GM06990 (cell line): ENCODE results near the gene THSD4.

Experiments used
- DNase-seq: peaks from one replicate; pipeline ENCODE4 v3.0.0-alpha.2; 2011; ENCODE audit not compliant: insufficient read length; ENCODE audit errors: extremely low read depth
- H3K27me3 ChIP-seq: replicated peaks from 2 replicates; pipeline ENCODE4 v1.6.0; 2011; ENCODE audit warnings: low read length; ENCODE audit not compliant: control insufficient read depth, insufficient read depth
- H3K36me3 ChIP-seq: 2 replicates; pipeline ENCODE4 v1.5.1; 2011; ENCODE audit warnings: low read length; ENCODE audit not compliant: control insufficient read depth, insufficient read depth
- H3K4me3 ChIP-seq: replicated peaks from 2 replicates; pipeline ENCODE4 v1.5.1; 2011; ENCODE audit warnings: low read depth, mild to moderate bottlenecking, control low read depth, low read length
- TF ChIP-seq, protein P1 (sequence below): IDR thresholded peaks from 2 replicates; pipeline ENCODE4 v1.5.1; 2011; ENCODE audit warnings: low read length, control low read depth, mild to moderate bottlenecking, inconsistent platforms; ENCODE audit not compliant: insufficient read depth, poor library complexity, severe bottlenecking

THSD4 gene

DNA sequence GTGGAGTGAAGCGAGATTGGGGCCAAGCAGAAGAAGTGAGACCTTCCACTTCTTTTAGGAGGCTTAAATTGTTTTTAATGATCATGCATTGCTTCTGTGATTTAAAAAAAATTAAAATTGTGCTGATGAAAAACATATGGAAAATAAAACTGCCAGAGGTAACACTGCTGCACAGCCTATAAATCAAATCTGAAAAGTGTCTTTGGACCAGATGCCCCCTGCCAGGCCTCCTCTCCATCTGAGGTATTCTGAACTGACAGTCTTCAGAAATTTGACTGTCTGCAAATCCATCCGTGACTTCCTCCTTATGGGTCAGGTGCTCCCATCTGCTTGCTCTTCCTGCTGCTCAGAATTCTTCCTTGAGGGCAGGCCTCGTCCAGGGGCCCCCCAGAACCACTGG is 586.5 kb downstream of the THSD4 start:
- no peak overlapping the region for H3K4me3 ChIP-seq
- TF ChIP-seq, protein P1, sequence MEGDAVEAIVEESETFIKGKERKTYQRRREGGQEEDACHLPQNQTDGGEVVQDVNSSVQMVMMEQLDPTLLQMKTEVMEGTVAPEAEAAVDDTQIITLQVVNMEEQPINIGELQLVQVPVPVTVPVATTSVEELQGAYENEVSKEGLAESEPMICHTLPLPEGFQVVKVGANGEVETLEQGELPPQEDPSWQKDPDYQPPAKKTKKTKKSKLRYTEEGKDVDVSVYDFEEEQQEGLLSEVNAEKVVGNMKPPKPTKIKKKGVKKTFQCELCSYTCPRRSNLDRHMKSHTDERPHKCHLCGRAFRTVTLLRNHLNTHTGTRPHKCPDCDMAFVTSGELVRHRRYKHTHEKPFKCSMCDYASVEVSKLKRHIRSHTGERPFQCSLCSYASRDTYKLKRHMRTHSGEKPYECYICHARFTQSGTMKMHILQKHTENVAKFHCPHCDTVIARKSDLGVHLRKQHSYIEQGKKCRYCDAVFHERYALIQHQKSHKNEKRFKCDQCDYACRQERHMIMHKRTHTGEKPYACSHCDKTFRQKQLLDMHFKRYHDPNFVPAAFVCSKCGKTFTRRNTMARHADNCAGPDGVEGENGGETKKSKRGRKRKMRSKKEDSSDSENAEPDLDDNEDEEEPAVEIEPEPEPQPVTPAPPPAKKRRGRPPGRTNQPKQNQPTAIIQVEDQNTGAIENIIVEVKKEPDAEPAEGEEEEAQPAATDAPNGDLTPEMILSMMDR, result no peak
- H3K36me3 ChIP-seq, result no peaks in the 10 kb centered on the region
- no peaks in the 10 kb centered on the region for H3K27me3 ChIP-seq
- no peak for DNase-seq

DNA sequence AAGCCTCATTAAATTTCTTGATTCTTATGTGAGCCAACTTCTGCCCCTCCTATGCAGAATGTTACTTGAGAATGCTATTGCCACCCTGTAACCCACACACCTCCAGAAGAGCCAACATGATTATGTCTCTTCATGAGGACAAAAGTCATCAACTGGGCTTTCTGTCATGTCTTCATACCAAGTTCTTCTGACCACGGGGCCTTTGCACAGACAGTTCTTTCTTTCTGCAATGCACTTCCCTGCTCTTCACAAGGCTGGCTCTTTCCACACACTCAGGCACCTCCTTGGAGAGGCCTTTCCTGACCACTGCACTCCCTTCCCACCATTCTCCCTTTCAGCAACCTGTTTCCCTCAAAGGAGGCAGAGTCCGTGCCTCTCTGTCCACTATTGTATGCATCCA is 587.2 kb downstream of the THSD4 start:
- TF ChIP-seq, protein P1, result no peak
- H3K27me3 ChIP-seq, result no peaks in the 10 kb centered on the region
- no peaks in the 10 kb centered on the region for H3K36me3 ChIP-seq
- no peak overlapping the region for H3K4me3 ChIP-seq
- no peak for DNase-seq

DNA sequence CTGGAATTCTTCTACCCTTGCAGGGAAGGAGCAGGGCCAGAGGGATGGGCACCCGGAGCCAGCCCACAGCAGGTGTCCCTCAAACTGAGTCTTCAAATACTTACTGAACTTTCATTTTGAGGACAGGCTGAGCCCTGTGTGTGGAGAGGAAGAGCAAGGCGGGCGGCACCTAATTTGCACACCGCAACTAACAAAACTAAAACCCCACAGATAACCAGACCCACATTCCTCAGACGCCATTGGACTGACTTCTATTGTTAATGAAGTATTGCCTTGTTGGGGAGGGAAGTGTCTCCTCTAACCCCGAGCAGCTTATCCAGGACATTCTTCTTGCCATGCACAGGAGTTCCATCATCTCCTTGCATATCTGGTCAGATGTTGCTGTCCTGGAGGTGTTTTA is 589.9 kb downstream of the THSD4 start:
- no peaks in the 10 kb centered on the region for H3K36me3 ChIP-seq
- DNase-seq, result no peak
- TF ChIP-seq, protein P1, result no peak
- no peak overlapping the region for H3K4me3 ChIP-seq
- peaks cover 1% of the 10 kb centered on the region; the same call in 1 of the 2 replicates for H3K27me3 ChIP-seq

- Histone ChIP-seq H3K27me3 (peaks cover 1% of the 10 kb centered on the region; the same call in 1 of the 2 replicates), H3K4me3 (no peak overlapping the region), H3K36me3 (no peaks in the 10 kb centered on the region)
- TF ChIP-seq, protein P1, result no peak
- no peak for DNase-seq
Measured at GRCh38 chr15:71706461-71707229, 591.4 kb downstream of the THSD4 start.

- Histone ChIP-seq H3K27me3 (peaks cover 1% of the 10 kb centered on the region; the same call in 1 of the 2 replicates), H3K4me3 (no peak overlapping the region), H3K36me3 (no peaks in the 10 kb centered on the region)
- TF ChIP-seq, protein P1, result no peak
- no peak for DNase-seq
Measured at GRCh38 chr15:71707230-71708050, 592.2 kb downstream of the THSD4 start.
